H1 (cell line): ENCODE results near the gene NADSYN1. TPM values are rescaled to one million over a fixed set of nuclear protein-coding genes. Genes with fewer than 3 reads are reported as not detected.

Source experiments
- NANOG ChIP-seq: IDR thresholded peaks from 2 replicates; pipeline ENCODE4 v1.6.1; 2011; ENCODE audit warnings: low read length, low read depth, mild to moderate bottlenecking, inconsistent platforms; ENCODE audit not compliant: insufficient read depth, poor library complexity, severe bottlenecking
- NRF1 ChIP-seq: IDR thresholded peaks from 2 replicates; pipeline ENCODE4 v1.6.1; 2011; ENCODE audit warnings: mild to moderate bottlenecking, low read depth, low read length, improper control_type of control experiment
- polyA plus RNA-seq, 7 experiments: library from polyadenylated mRNA; depleted of rRNA in 3 of 7; stranded (reverse) in 5 of 7; unstranded in 2 of 7; fragments of >200 nt in 5 of 7; fragments of 200-250 nt in 2 of 7; gene quantifications; 1 replicate in 5 of 7; 2 replicates in 1 of 7; 4 replicates in 1 of 7; pipeline versions ENCODE4 v1.2.1 to v1.2.3, GENCODE V29; 2011 to 2013; ENCODE audit warnings: missing spikeins in 2 of 7, mixed read lengths in 2 of 7
- total RNA-seq: library from RNA; stranded (reverse); fragmentation: NEBNext Ultra II Directional; extraction: Animal tissue kit (Norgen Biotek cat#: 25700); gene quantifications from 2 replicates; pipeline ENCODE4 v1.2.1, GENCODE V29; 2021

The NADSYN1 gene
- total and polyA plus RNA-seq, 2 of the 8 experiments (the other 6 are each of a cell fraction or from before 2014, with no cell fraction given): 38.3 to 38.6 TPM

DNA sequence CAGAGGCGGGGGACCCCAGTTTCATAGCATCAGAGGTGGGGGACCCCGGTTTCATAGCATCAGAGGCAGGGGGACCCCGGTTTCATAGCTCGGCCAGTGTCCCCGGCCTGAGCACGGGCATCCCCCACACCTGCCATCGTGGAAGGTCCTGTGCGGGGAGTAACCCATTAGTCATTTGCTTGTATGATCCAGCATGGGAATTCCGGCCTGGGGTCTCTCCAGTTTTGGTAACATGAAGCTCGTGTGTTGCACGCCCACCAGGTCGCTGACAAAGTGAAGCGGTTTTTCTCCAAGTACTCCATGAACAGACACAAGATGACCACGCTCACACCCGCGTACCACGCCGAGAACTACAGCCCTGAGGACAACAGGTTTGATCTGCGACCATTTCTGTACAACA, 45.1 kb downstream of the NADSYN1 start (continued):
- TF ChIP-seq NANOG (no peak), NRF1 (no peak)
